PC-9 (cell line): Measurements from ENCODE around the gene NEDD8. TPM values are rescaled to one million over a fixed set of nuclear protein-coding genes. Genes with fewer than 3 reads are reported as not detected.

Experiments used
- BruUV-seq: library from RNA; stranded (reverse); fragments of 400-500 nt; replicated peaks from 2 replicates; lab custom pipeline; 2021; lab: Mats Ljungman, UMichigan
- CTCF ChIA-PET: fragments of 300-600 bp; sonication (Branson Sonifier 250); formaldehyde crosslinking; loops from one replicate; lab custom pipeline; 2022; ENCODE audit warnings: antibody characterized with exemption; lab: Charles Lee
- POLR2A ChIA-PET: fragments of 300-600 bp; sonication (Branson Sonifier 250); formaldehyde crosslinking; loops from one replicate; lab custom pipeline; 2022; ENCODE audit warnings: antibody characterized with exemption; ENCODE audit not compliant: unreplicated experiment; lab: Charles Lee
- DNase-seq, 2 experiments: peaks; one replicate each; pipeline versions ENCODE4 v3.0.0 to v3.0.0-alpha.2; 2015 to 2022; ENCODE audit warnings: mixed read lengths in 1 of 2
- H2AFZ ChIP-seq: fragments of 200-600 bp; sonication (generic); 2 replicates; pipeline ENCODE4 v1.8.1; 2017; ENCODE audit warnings: antibody characterized with exemption
- H3F3A ChIP-seq: fragments of 200-600 bp; sonication (generic); 2 replicates; pipeline ENCODE4 v1.8.1; 2017; ENCODE audit warnings: antibody characterized with exemption, mild to moderate bottlenecking, low read depth; ENCODE audit not compliant: insufficient read depth
- H3K27ac ChIP-seq: fragments of 200-600 bp; sonication (generic); 2 replicates; pipeline ENCODE4 v1.6.1; 2016; ENCODE audit warnings: mixed run types
- H3K27me3 ChIP-seq: fragments of 200-600 bp; sonication (generic); 2 replicates; pipeline ENCODE4 v1.6.1; 2016; ENCODE audit warnings: low read depth, mixed run types; ENCODE audit not compliant: insufficient read depth
- H3K36me3 ChIP-seq: fragments of 200-600 bp; sonication (generic); 2 replicates; pipeline ENCODE4 v1.6.1; 2016; ENCODE audit warnings: low read depth, mixed run types
- H3K4me1 ChIP-seq: fragments of 200-600 bp; sonication (generic); replicated peaks from 2 replicates; pipeline ENCODE4 v1.6.1; 2016; ENCODE audit warnings: mixed run types; ENCODE audit not compliant: insufficient read depth
- H3K4me2 ChIP-seq: fragments of 200-600 bp; sonication (generic); 2 replicates; pipeline ENCODE4 v1.6.1; 2017; ENCODE audit warnings: mixed run types
- H3K4me3 ChIP-seq: fragments of 200-600 bp; sonication (generic); 2 replicates; pipeline ENCODE4 v1.6.1; 2016; ENCODE audit warnings: mixed run types
- H3K79me2 ChIP-seq: fragments of 200-600 bp; sonication (generic); 2 replicates; pipeline ENCODE4 v1.6.1; 2017; ENCODE audit warnings: low read depth, mixed run types
- H3K9me2 ChIP-seq: fragments of 200-600 bp; sonication (generic); 2 replicates; pipeline ENCODE4 v1.8.1; 2017; ENCODE audit warnings: mild to moderate bottlenecking; ENCODE audit not compliant: insufficient read depth
- H3K9me3 ChIP-seq: fragments of 200-600 bp; sonication (generic); 2 replicates; pipeline ENCODE4 v1.8.1; 2016; ENCODE audit warnings: low read depth; ENCODE audit not compliant: insufficient read depth
- H4K20me1 ChIP-seq: fragments of 200-600 bp; sonication (generic); 2 replicates; pipeline ENCODE4 v1.8.1; 2017; ENCODE audit not compliant: insufficient read depth
- EZH2 ChIP-seq: fragments of 200-600 bp; sonication (generic); IDR thresholded peaks from 2 replicates; pipeline ENCODE4 v1.8.0; 2017; ENCODE audit warnings: antibody characterized with exemption, low read depth
- intact Hi-C: fragments of 100-400 bp; cut with micrococcal nuclease; formaldehyde crosslinking; loops from one replicate; pipeline ENCODE4 v1.10.0; 2022; ENCODE audit not compliant: unreplicated experiment
- total RNA-seq: library from RNA; stranded (reverse); gene quantifications from 2 replicates; pipeline ENCODE4 v1.2.3, GENCODE V29; 2021
- TF ChIP-seq, protein P1 (sequence below): fragments of 200-600 bp; sonication (generic); conservative IDR thresholded peaks from 2 replicates; pipeline ENCODE4 v1.6.1; 2017; ENCODE audit warnings: mixed run types, antibody characterized with exemption, mild to moderate bottlenecking, moderate library complexity

NEDD8 gene
- total RNA-seq, 1 experiment from 2014 or later, result 179 TPM

DNA sequence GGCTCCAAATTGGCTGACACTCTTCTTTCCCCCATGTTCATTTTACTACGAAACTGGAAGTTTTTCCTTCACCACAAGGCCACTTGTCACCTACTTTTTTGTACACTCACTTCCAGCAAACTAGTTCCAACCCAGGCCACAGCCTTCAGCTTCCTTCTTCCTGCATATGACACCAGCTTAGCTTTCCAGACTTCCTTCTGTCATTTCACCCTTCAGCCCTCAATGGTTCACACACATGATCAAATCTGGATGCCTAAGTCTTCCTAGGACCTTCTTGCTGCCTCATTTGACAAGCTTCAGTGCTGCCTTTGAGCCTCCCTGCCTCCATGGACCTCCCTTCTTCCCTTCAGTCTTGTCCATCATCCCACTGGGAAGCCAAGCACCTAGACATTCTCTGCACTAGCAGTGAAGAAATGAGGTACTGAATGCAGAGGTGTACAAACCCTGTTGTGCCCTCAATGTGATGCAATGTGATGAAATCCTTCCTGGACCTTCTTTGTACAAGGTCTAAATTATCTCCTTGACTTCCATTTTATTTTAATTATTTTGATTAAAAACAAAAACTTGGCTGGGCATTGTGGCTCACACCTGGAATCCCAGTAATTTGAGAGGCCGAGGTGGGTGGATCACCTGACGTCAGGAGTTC is 64.6 kb downstream of the NEDD8 start:
- Histone ChIP-seq H3K9me3 (no peaks in the 10 kb centered on the region), H2AFZ (no peak overlapping the region), H3K79me2 (no peaks in the 10 kb centered on the region), H4K20me1 (no peaks in the 10 kb centered on the region), H3K4me2 (no peak overlapping the region), H3K9me2 (no peaks in the 10 kb centered on the region), H3K36me3 (no peaks in the 10 kb centered on the region), H3K27me3 (no peaks in the 10 kb centered on the region), H3K4me3 (no peak overlapping the region), H3F3A (no peaks in the 10 kb centered on the region), H3K4me1 (no peaks in the 10 kb centered on the region), H3K27ac (no peak overlapping the region)
- no peak for DNase-seq
- ChIA-PET CTCF (no interaction called here), POLR2A (interaction anchor here (0.6 kb wide), 1 partner anchor 500 kb away, joined by 5 read pairs; no protein-coding TSS in a partner anchor)
- intact Hi-C loops, result no loop called here
- no TSS peak for BruUV-seq
- TF ChIP-seq, protein P1, sequence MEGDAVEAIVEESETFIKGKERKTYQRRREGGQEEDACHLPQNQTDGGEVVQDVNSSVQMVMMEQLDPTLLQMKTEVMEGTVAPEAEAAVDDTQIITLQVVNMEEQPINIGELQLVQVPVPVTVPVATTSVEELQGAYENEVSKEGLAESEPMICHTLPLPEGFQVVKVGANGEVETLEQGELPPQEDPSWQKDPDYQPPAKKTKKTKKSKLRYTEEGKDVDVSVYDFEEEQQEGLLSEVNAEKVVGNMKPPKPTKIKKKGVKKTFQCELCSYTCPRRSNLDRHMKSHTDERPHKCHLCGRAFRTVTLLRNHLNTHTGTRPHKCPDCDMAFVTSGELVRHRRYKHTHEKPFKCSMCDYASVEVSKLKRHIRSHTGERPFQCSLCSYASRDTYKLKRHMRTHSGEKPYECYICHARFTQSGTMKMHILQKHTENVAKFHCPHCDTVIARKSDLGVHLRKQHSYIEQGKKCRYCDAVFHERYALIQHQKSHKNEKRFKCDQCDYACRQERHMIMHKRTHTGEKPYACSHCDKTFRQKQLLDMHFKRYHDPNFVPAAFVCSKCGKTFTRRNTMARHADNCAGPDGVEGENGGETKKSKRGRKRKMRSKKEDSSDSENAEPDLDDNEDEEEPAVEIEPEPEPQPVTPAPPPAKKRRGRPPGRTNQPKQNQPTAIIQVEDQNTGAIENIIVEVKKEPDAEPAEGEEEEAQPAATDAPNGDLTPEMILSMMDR, result no peak
- no peak for TF ChIP-seq EZH2

Other genes starting within 250 kb of the NEDD8 start
- 14.8 and 22.8 TPM in 2 replicates for gene DHRS4L2, start 243.4 kb downstream of the NEDD8 start, total RNA-seq
- gene CARMIL3, start 180.4 kb downstream of the NEDD8 start, total RNA-seq, result not detected in 2 replicates
- gene CPNE6, start 160.8 kb downstream of the NEDD8 start, total RNA-seq, result not detected in 2 replicates
- gene PCK2, start 138.1 kb downstream of the NEDD8 start, total RNA-seq, result 77.4 and 113 TPM in 2 replicates
- gene DCAF11, start 117.6 kb downstream of the NEDD8 start, total RNA-seq, result 52.7 and 87.6 TPM in 2 replicates
- gene NRL, start 117.4 kb downstream of the NEDD8 start, total RNA-seq, result 1.2 and 2.3 TPM in 2 replicates
- 0.48 and 0.72 TPM in 2 replicates for gene FITM1, start 101.7 kb downstream of the NEDD8 start, total RNA-seq
- 172 and 174 TPM in 2 replicates for gene PSME1, start 96.2 kb downstream of the NEDD8 start, total RNA-seq
- 27.4 and 37.1 TPM in 2 replicates for gene EMC9, start 90.8 kb downstream of the NEDD8 start, total RNA-seq
- gene PSME2, start 85.8 kb downstream of the NEDD8 start, total RNA-seq, result 96.0 and 153 TPM in 2 replicates
- 44.6 and 60.8 TPM in 2 replicates for gene RNF31, start 84.9 kb downstream of the NEDD8 start, total RNA-seq
- 18.8 and 21.4 TPM in 2 replicates for gene IRF9, start 71.1 kb downstream of the NEDD8 start, total RNA-seq
- 6.5 and 8.3 TPM in 2 replicates for gene REC8, start 60.3 kb downstream of the NEDD8 start, total RNA-seq
- 39.0 and 44.1 TPM in 2 replicates for gene IPO4, start 43.6 kb downstream of the NEDD8 start, total RNA-seq
- 37.3 and 41.2 TPM in 2 replicates for gene TM9SF1, start 36.9 kb downstream of the NEDD8 start, total RNA-seq
- not detected in 2 replicates for gene TSSK4, start 26.7 kb downstream of the NEDD8 start, total RNA-seq
- 31.2 and 37.6 TPM in 2 replicates for gene CHMP4A, start 18.9 kb downstream of the NEDD8 start, total RNA-seq
- 8.7 and 15.3 TPM in 2 replicates for gene MDP1, start 16.3 kb downstream of the NEDD8 start, total RNA-seq
- gene GMPR2, start 562 bp upstream of the NEDD8 start, total RNA-seq, result 55.3 and 63.7 TPM in 2 replicates
- 22.4 and 23.0 TPM in 2 replicates for gene TINF2, start 10.3 kb upstream of the NEDD8 start, total RNA-seq
- 7.2 and 7.5 TPM in 2 replicates for gene TGM1, start 30.8 kb upstream of the NEDD8 start, total RNA-seq
- gene RABGGTA, start 39.2 kb upstream of the NEDD8 start, total RNA-seq, result 25.2 and 30.1 TPM in 2 replicates
- 37.9 and 41.4 TPM in 2 replicates for gene DHRS1, start 67.4 kb upstream of the NEDD8 start, total RNA-seq
- 24.4 and 31.1 TPM in 2 replicates for gene NOP9, start 67.5 kb upstream of the NEDD8 start, total RNA-seq
- not detected in 2 replicates for gene CIDEB, start 75.6 kb upstream of the NEDD8 start, total RNA-seq
- 15.0 and 26.1 TPM in 2 replicates for gene LTB4R2, start 77.8 kb upstream of the NEDD8 start, total RNA-seq
- gene LTB4R, start 79.1 kb upstream of the NEDD8 start, total RNA-seq, result 10.3 and 16.4 TPM in 2 replicates
- 1.8 and 2.0 TPM in 2 replicates for gene ADCY4, start 102.7 kb upstream of the NEDD8 start, total RNA-seq
- gene RIPK3, start 107.6 kb upstream of the NEDD8 start, total RNA-seq, result 4.0 and 6.4 TPM in 2 replicates
- 48.3 and 76.3 TPM in 2 replicates for gene NFATC4, start 135.8 kb upstream of the NEDD8 start, total RNA-seq
- 15.1 and 17.7 TPM in 2 replicates for gene NYNRIN, start 166.6 kb upstream of the NEDD8 start, total RNA-seq
- gene CBLN3, start 197.3 kb upstream of the NEDD8 start, total RNA-seq, result 7.6 and 8.3 TPM in 2 replicates
- gene KHNYN, start 197.6 kb upstream of the NEDD8 start, total RNA-seq, result 51.5 and 53.4 TPM in 2 replicates
- 14.8 and 17.2 TPM in 2 replicates for gene SDR39U1, start 210.4 kb upstream of the NEDD8 start, total RNA-seq